Measurements from ENCODE around the gene ANXA6.

ANXA6 gene

DNA sequence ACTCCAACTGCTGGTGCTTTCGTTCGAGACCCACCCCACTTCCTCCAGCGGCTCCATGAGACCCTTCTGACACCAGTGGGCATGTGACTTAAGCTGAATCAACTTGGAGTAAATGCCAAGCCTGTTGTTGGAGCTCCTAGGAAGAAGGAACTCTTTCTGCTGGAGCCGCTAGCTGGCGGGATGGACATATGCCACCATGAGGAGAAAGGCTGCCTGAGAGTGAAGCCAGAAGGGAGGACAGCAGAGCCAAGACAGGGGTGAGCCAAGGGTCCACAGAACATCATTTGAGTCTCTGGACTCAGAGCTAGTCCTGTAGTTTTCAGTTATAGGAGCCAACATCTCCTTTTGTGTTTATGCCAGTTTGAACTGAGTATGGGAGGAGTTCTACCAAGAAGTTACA, 35.9 kb downstream of the ANXA6 start:
- H3K4me1 ChIP-seq (ENCODE audit: control insufficient read depth, insufficient read depth, low read length) = no peaks in the 10 kb centered on the region
- H3K9ac ChIP-seq (ENCODE audit: low read depth, low read length) = no peak overlapping the region
- no peak overlapping the region for H3K4me3 ChIP-seq (ENCODE audit: low read depth, low read length)
- no peaks in the 10 kb centered on the region for H3K9me3 ChIP-seq (ENCODE audit: control insufficient read depth, insufficient read depth, low read length)
- H3K36me3 ChIP-seq (ENCODE audit: control insufficient read depth, insufficient read depth, low read length) = peaks cover 34% of the 10 kb centered on the region
- H3K27me3 ChIP-seq (ENCODE audit: control insufficient read depth, insufficient read depth, low read length) = no peaks in the 10 kb centered on the region

DNA sequence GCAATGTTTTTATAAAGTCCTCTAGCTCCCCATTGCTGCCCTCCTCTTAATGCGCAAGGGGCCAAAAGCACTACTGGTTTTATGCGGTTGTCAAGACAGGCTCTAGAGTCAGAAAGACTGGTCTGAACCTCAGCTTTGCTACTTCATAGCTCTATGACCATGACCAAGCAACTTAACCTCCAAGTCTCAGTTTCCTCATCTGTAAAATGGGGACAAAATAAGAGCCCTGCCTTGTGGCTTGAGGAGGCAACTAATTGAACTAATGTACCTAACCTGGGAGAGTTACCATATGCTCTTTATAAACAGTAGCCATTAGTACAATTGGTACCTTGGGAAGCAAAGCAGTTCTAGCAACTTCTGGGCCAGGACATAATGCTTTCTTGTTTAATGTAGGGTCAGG, 36.5 kb downstream of the ANXA6 start:
- peaks cover 34% of the 10 kb centered on the region for H3K36me3 ChIP-seq (ENCODE audit: control insufficient read depth, insufficient read depth, low read length)
- no peak overlapping the region for H3K4me3 ChIP-seq (ENCODE audit: low read depth, low read length)

GRCh38 chr5:151118913-151119575, 38.5 kb downstream of the ANXA6 start:
- Histone ChIP-seq H3K4me3 (ENCODE audit: low read depth, low read length) (no peak overlapping the region), H3K9ac (ENCODE audit: low read depth, low read length) (no peak overlapping the region), H3K9me3 (ENCODE audit: control insufficient read depth, insufficient read depth, low read length) (no peaks in the 10 kb centered on the region), H3K4me1 (ENCODE audit: control insufficient read depth, insufficient read depth, low read length) (no peaks in the 10 kb centered on the region), H3K36me3 (ENCODE audit: control insufficient read depth, insufficient read depth, low read length) (peaks cover 34% of the 10 kb centered on the region), H3K27me3 (ENCODE audit: control insufficient read depth, insufficient read depth, low read length) (no peaks in the 10 kb centered on the region)

More for the DNA sequence above, 36.5 kb downstream of the ANXA6 start:
- Histone ChIP-seq H3K27me3 (ENCODE audit: control insufficient read depth, insufficient read depth, low read length) (no peaks in the 10 kb centered on the region), H3K4me1 (ENCODE audit: control insufficient read depth, insufficient read depth, low read length) (no peaks in the 10 kb centered on the region), H3K9me3 (ENCODE audit: control insufficient read depth, insufficient read depth, low read length) (no peaks in the 10 kb centered on the region), H3K9ac (ENCODE audit: low read depth, low read length) (no peak overlapping the region)

- H3K4me3 ChIP-seq (ENCODE audit: low read depth, low read length) = no peak overlapping the region
- H3K9ac ChIP-seq (ENCODE audit: low read depth, low read length) = no peak overlapping the region
- H3K36me3 ChIP-seq (ENCODE audit: control insufficient read depth, insufficient read depth, low read length) = peaks cover 11% of the 10 kb centered on the region
- no peaks in the 10 kb centered on the region for H3K4me1 ChIP-seq (ENCODE audit: control insufficient read depth, insufficient read depth, low read length)
- no peaks in the 10 kb centered on the region for H3K9me3 ChIP-seq (ENCODE audit: control insufficient read depth, insufficient read depth, low read length)
- H3K27me3 ChIP-seq (ENCODE audit: control insufficient read depth, insufficient read depth, low read length) = no peaks in the 10 kb centered on the region
These were observed 42.2 kb downstream of the ANXA6 start for GRCh38 chr5:151115272-151115905.

DNA sequence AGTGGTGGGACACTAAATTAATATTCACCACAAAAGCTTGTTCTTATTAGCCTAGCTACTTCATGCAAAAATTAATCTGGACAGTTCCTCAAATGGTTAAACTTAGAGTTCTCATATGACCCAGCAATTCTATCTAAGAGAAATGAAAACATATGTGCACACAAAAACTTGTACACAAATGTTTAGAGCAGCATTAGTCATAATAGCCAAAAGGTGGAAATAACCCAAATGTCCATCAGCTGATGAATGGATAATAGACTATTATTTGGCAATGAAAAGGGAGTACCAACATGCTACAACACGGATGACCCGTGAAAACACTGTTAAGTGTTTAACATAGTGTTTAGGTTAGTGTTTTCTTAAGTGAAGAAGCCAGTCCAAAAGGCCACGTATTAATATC, 43.9 kb downstream of the ANXA6 start:
- Histone ChIP-seq H3K4me3 (ENCODE audit: low read depth, low read length) (no peak overlapping the region), H3K9me3 (ENCODE audit: control insufficient read depth, insufficient read depth, low read length) (no peaks in the 10 kb centered on the region), H3K36me3 (ENCODE audit: control insufficient read depth, insufficient read depth, low read length) (peaks cover 16% of the 10 kb centered on the region), H3K27me3 (ENCODE audit: control insufficient read depth, insufficient read depth, low read length) (no peaks in the 10 kb centered on the region), H3K4me1 (ENCODE audit: control insufficient read depth, insufficient read depth, low read length) (no peaks in the 10 kb centered on the region), H3K9ac (ENCODE audit: low read depth, low read length) (no peak overlapping the region)

DNA sequence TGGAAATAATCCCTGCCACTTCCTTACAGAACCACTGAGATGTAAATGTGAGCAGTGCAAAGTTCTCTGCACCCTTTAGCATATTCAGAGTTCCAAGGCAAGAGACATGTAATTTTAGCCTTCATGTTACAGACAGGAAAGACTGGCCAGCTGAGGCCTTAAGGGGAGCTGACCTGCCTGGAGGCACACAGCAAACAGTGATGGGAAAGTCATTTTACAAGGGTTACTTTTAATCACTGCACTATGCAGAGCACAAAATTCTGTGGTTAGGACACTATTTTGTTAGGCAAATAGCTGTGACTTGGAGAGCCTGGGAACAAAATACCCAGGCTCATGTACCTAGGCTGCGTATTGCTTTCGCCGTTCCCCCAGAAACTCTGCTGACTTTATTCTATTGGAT, 46.6 kb downstream of the ANXA6 start:
- Histone ChIP-seq H3K4me3 (ENCODE audit: low read depth, low read length) (no peak overlapping the region), H3K36me3 (ENCODE audit: control insufficient read depth, insufficient read depth, low read length) (peaks cover 11% of the 10 kb centered on the region)

GRCh38 chr5:151110122-151110681, 47.4 kb downstream of the ANXA6 start:
- Histone ChIP-seq H3K9ac (ENCODE audit: low read depth, low read length) (no peak overlapping the region), H3K36me3 (ENCODE audit: control insufficient read depth, insufficient read depth, low read length) (peaks cover 12% of the 10 kb centered on the region), H3K4me3 (ENCODE audit: low read depth, low read length) (no peak overlapping the region)

More for the DNA sequence above, 46.6 kb downstream of the ANXA6 start:
- Histone ChIP-seq H3K27me3 (ENCODE audit: control insufficient read depth, insufficient read depth, low read length) (no peaks in the 10 kb centered on the region), H3K9ac (ENCODE audit: low read depth, low read length) (no peak overlapping the region), H3K9me3 (ENCODE audit: control insufficient read depth, insufficient read depth, low read length) (no peaks in the 10 kb centered on the region), H3K4me1 (ENCODE audit: control insufficient read depth, insufficient read depth, low read length) (no peaks in the 10 kb centered on the region)

GRCh38 chr5:151108566-151108965, 49.0 kb downstream of the ANXA6 start:
- H3K27me3 ChIP-seq (ENCODE audit: control insufficient read depth, insufficient read depth, low read length) = no peaks in the 10 kb centered on the region
- peaks cover 21% of the 10 kb centered on the region for H3K36me3 ChIP-seq (ENCODE audit: control insufficient read depth, insufficient read depth, low read length)
- H3K4me3 ChIP-seq (ENCODE audit: low read depth, low read length) = no peak overlapping the region
- H3K4me1 ChIP-seq (ENCODE audit: control insufficient read depth, insufficient read depth, low read length) = no peaks in the 10 kb centered on the region
- no peak overlapping the region for H3K9ac ChIP-seq (ENCODE audit: low read depth, low read length)
- H3K9me3 ChIP-seq (ENCODE audit: control insufficient read depth, insufficient read depth, low read length) = no peaks in the 10 kb centered on the region

More at GRCh38 chr5:151110122-151110681, 47.4 kb downstream of the ANXA6 start:
- Histone ChIP-seq H3K4me1 (ENCODE audit: control insufficient read depth, insufficient read depth, low read length) (no peaks in the 10 kb centered on the region), H3K27me3 (ENCODE audit: control insufficient read depth, insufficient read depth, low read length) (no peaks in the 10 kb centered on the region), H3K9me3 (ENCODE audit: control insufficient read depth, insufficient read depth, low read length) (no peaks in the 10 kb centered on the region)

- Histone ChIP-seq H3K36me3 (ENCODE audit: control insufficient read depth, insufficient read depth, low read length) (peaks cover 21% of the 10 kb centered on the region), H3K9me3 (ENCODE audit: control insufficient read depth, insufficient read depth, low read length) (no peaks in the 10 kb centered on the region)
These were observed 49.6 kb downstream of the ANXA6 start for GRCh38 chr5:151107738-151108520.

GRCh38 chr5:151107084-151107483, 50.5 kb downstream of the ANXA6 start:
- no peak overlapping the region for H3K4me3 ChIP-seq (ENCODE audit: low read depth, low read length)
- H3K27me3 ChIP-seq (ENCODE audit: control insufficient read depth, insufficient read depth, low read length) = no peaks in the 10 kb centered on the region
- H3K9ac ChIP-seq (ENCODE audit: low read depth, low read length) = no peak overlapping the region
- no peaks in the 10 kb centered on the region for H3K9me3 ChIP-seq (ENCODE audit: control insufficient read depth, insufficient read depth, low read length)
- peaks cover 21% of the 10 kb centered on the region for H3K36me3 ChIP-seq (ENCODE audit: control insufficient read depth, insufficient read depth, low read length)
- H3K4me1 ChIP-seq (ENCODE audit: control insufficient read depth, insufficient read depth, low read length) = no peaks in the 10 kb centered on the region

More at GRCh38 chr5:151107738-151108520, 49.6 kb downstream of the ANXA6 start:
- H3K4me1 ChIP-seq (ENCODE audit: control insufficient read depth, insufficient read depth, low read length) = no peaks in the 10 kb centered on the region
- H3K27me3 ChIP-seq (ENCODE audit: control insufficient read depth, insufficient read depth, low read length) = no peaks in the 10 kb centered on the region
- no peak overlapping the region for H3K4me3 ChIP-seq (ENCODE audit: low read depth, low read length)
- no peak overlapping the region for H3K9ac ChIP-seq (ENCODE audit: low read depth, low read length)

- H3K9me3 ChIP-seq (ENCODE audit: control insufficient read depth, insufficient read depth, low read length) = no peaks in the 10 kb centered on the region
These were observed 51.1 kb downstream of the ANXA6 start for GRCh38 chr5:151106509-151106908.

More at GRCh38 chr5:151106509-151106908, 51.1 kb downstream of the ANXA6 start:
- H3K9ac ChIP-seq (ENCODE audit: low read depth, low read length) = no peak overlapping the region
- H3K27me3 ChIP-seq (ENCODE audit: control insufficient read depth, insufficient read depth, low read length) = no peaks in the 10 kb centered on the region
- H3K4me3 ChIP-seq (ENCODE audit: low read depth, low read length) = no peak overlapping the region
- no peaks in the 10 kb centered on the region for H3K4me1 ChIP-seq (ENCODE audit: control insufficient read depth, insufficient read depth, low read length)
- peaks cover 24% of the 10 kb centered on the region for H3K36me3 ChIP-seq (ENCODE audit: control insufficient read depth, insufficient read depth, low read length)
